ENCODE results near the gene TXNRD3. TPM values are rescaled to one million over a fixed set of nuclear protein-coding genes. Genes with fewer than 3 reads are reported as not detected.

Gene TXNRD3
- total and polyA plus RNA-seq, 8 donors = 9.6 to 25.6 (median 19.6) TPM

GRCh38 chr3:126659915-126660886, 5.3 kb upstream of the TXNRD3 start:
- H3K27me3 ChIP-seq = peaks cover 0 to 53% of the 10 kb centered on the region in 2 donors
- H3K4me3 ChIP-seq = no peak overlapping the region
- H3K27ac ChIP-seq = no peak overlapping the region
- TF ChIP-seq CTCF (IDR thresholded peaks at IDR 0.05) = no peak
- intact Hi-C loops (cut with DNase I) = no loop called here
- no peaks in the 10 kb centered on the region for H3K36me3 ChIP-seq
- no peak for DNase-seq
- H3K9me3 ChIP-seq = no peaks in the 10 kb centered on the region
- peaks cover 0 to under 1% of the 10 kb centered on the region in 2 donors for H3K4me1 ChIP-seq
- ATAC-seq = no peak

- H3K27ac ChIP-seq = no peak overlapping the region
- H3K9me3 ChIP-seq = no peaks in the 10 kb centered on the region
- DNase-seq = no peak
- intact Hi-C loops (cut with DNase I) = no loop called here
- TF ChIP-seq CTCF (IDR thresholded peaks at IDR 0.05) = no peak
- no peak overlapping the region for H3K4me3 ChIP-seq
- peaks cover 4 to 8% of the 10 kb centered on the region in 2 donors for H3K4me1 ChIP-seq
- peaks cover 0 to 68% of the 10 kb centered on the region in 2 donors for H3K27me3 ChIP-seq
- H3K36me3 ChIP-seq = no peaks in the 10 kb centered on the region
- ATAC-seq = no peak
Measured at GRCh38 chr3:126658584-126658983, 3.7 kb upstream of the TXNRD3 start.

- Histone ChIP-seq H3K4me3 (no peak overlapping the region), H3K27ac (no peak overlapping the region), H3K36me3 (no peaks in the 10 kb centered on the region), H3K9me3 (no peaks in the 10 kb centered on the region), H3K4me1 (peaks cover 4 to 13% of the 10 kb centered on the region in 2 donors), H3K27me3 (peaks cover 0 to 65% of the 10 kb centered on the region in 2 donors)
- ATAC-seq (no peak), DNase-seq (no peak)
- intact Hi-C loops (cut with DNase I) = no loop called here
- no peak for TF ChIP-seq CTCF (IDR thresholded peaks at IDR 0.05)
Measured at GRCh38 chr3:126657901-126658300, 3.0 kb upstream of the TXNRD3 start.

- peaks cover 4 to 13% of the 10 kb centered on the region in 2 donors for H3K4me1 ChIP-seq
- DNase-seq = no peak
- ATAC-seq = no peak
- no peaks in the 10 kb centered on the region for H3K9me3 ChIP-seq
- intact Hi-C loops (cut with DNase I) = no loop called here
- no peak overlapping the region for H3K4me3 ChIP-seq
- TF ChIP-seq CTCF (IDR thresholded peaks at IDR 0.05) = no peak
- H3K27me3 ChIP-seq = peaks cover 0 to 52% of the 10 kb centered on the region in 2 donors
- H3K27ac ChIP-seq = no peak overlapping the region
- H3K36me3 ChIP-seq = no peaks in the 10 kb centered on the region
Measured at GRCh38 chr3:126656371-126657134, 1.6 kb upstream of the TXNRD3 start.

- no peak for ATAC-seq
- H3K4me3 ChIP-seq = no peak overlapping the region
- TF ChIP-seq CTCF (IDR thresholded peaks at IDR 0.05) = no peak
- no peaks in the 10 kb centered on the region for H3K36me3 ChIP-seq
- H3K27ac ChIP-seq = no peak overlapping the region
- H3K27me3 ChIP-seq = peaks cover 0 to 45% of the 10 kb centered on the region in 2 donors
- peaks cover 4 to 13% of the 10 kb centered on the region in 2 donors for H3K4me1 ChIP-seq
- no peaks in the 10 kb centered on the region for H3K9me3 ChIP-seq
- intact Hi-C loops (cut with DNase I) = no loop called here
- no peak for DNase-seq
Measured at GRCh38 chr3:126655887-126656286, 963 bp upstream of the TXNRD3 start.

Data from left lung (tissue), 10 donors.